ENCODE data around the gene TMEM163. TPM values are rescaled to one million over a fixed set of nuclear protein-coding genes. Genes with fewer than 3 reads are reported as not detected.

TMEM163 gene
- total and polyA plus RNA-seq, 2 donors (not counting 3 experiments of a cell fraction or from before 2014, with no cell fraction given): 1.0 to 2.8 TPM

DNA sequence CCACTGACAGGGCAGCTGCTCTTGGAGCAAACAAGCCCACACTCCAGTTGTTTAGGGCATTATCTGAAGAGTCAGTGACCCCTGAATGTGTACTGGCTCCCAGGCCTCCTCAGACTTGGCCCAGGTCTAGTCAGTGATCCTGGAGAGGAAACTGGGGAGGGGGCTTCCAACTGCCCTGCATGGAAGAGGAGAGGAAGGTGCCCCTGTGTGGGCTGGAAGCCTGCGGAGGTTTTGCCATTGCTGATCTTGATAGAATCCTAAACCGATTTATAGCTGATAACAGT is 267.5 kb downstream of the TMEM163 start:
- TSS peak; percentile 4 for BruUV-seq (replicated peaks)
- no peaks in the 10 kb centered on the region for H4K20me1 ChIP-seq (replicated peaks; ENCODE audit: control insufficient read depth, extremely low read depth, insufficient read depth, low read length)
- peaks cover 0 to 2% of the 10 kb centered on the region in 2 experiments for H3K36me3 ChIP-seq (ENCODE audit: control insufficient read depth in 2 of 2, extremely low read depth in 1 of 2, insufficient read depth in 2 of 2, low read length in 2 of 2)
- H3K79me2 ChIP-seq (ENCODE audit: control insufficient read depth, insufficient read depth, low read length): no peaks in the 10 kb centered on the region
- no peaks in the 10 kb centered on the region for H3K9me3 ChIP-seq (replicated peaks; ENCODE audit: control insufficient read depth, insufficient read depth, low read length)
- FAIRE-seq (no peak), DNase-seq (ENCODE audit: low read depth, low spot score) (no peak)
- TF ChIP-seq POLR2A (IDR thresholded peaks at IDR 0.05; ENCODE audit: low read depth, low read length) (no peak), FOS (IDR thresholded peaks at IDR 0.05; ENCODE audit: borderline replicate concordance, insufficient read depth, low read length) (no peak), POLR2AphosphoS5 (IDR thresholded peaks at IDR 0.05; ENCODE audit: insufficient read depth, low read depth, low read length) (no peak), MYC (IDR thresholded peaks at IDR 0.05; ENCODE audit: low read depth, low read length) (no peak), GATA2 (IDR thresholded peaks at IDR 0.05; ENCODE audit: insufficient read depth, insufficient read length, low read depth, low read length) (no peak), JUN (IDR thresholded peaks at IDR 0.05; ENCODE audit: borderline replicate concordance, insufficient read depth, insufficient read length, low read depth) (no peak), EZH2 (IDR thresholded peaks at IDR 0.05; ENCODE audit: borderline replicate concordance, low read depth, low read length, severe bottlenecking) (no peak)
- TF ChIP-seq, protein P1, sequence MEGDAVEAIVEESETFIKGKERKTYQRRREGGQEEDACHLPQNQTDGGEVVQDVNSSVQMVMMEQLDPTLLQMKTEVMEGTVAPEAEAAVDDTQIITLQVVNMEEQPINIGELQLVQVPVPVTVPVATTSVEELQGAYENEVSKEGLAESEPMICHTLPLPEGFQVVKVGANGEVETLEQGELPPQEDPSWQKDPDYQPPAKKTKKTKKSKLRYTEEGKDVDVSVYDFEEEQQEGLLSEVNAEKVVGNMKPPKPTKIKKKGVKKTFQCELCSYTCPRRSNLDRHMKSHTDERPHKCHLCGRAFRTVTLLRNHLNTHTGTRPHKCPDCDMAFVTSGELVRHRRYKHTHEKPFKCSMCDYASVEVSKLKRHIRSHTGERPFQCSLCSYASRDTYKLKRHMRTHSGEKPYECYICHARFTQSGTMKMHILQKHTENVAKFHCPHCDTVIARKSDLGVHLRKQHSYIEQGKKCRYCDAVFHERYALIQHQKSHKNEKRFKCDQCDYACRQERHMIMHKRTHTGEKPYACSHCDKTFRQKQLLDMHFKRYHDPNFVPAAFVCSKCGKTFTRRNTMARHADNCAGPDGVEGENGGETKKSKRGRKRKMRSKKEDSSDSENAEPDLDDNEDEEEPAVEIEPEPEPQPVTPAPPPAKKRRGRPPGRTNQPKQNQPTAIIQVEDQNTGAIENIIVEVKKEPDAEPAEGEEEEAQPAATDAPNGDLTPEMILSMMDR (IDR thresholded peaks at IDR 0.05; ENCODE audit: extremely low read depth in 1 of 2, insufficient read depth in 1 of 2, low read depth in 1 of 2, low read length in 2 of 2): no peak
- TF ChIP-seq, protein P2, sequence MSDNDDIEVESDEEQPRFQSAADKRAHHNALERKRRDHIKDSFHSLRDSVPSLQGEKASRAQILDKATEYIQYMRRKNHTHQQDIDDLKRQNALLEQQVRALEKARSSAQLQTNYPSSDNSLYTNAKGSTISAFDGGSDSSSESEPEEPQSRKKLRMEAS (IDR thresholded peaks at IDR 0.05; ENCODE audit: insufficient read depth, insufficient read length): no peak
- ChIA-PET CTCF (interaction anchor here (0.6 to 11.1 kb wide), 96 partner anchors 10 to 1347 kb away, joined by 3 to 234 read pairs (median 6); partner anchors contain the start of genes CCNT2, MGAT5 and TMEM163), POLR2A (interaction anchor here (0.7 kb wide), 1 partner anchor 76 kb away, joined by 3 read pairs; no protein-coding TSS in a partner anchor)
- dilution Hi-C loops (cut with MboI; ENCODE audit: extremely low pct_ligation_motif_present, low sequenced_read_pairs): no loop called here
- peaks cover 14% of the 10 kb centered on the region for H3K4me1 ChIP-seq (ENCODE audit: control insufficient read depth, extremely low read depth, insufficient read depth, low read length)
- H3K27me3 ChIP-seq (ENCODE audit: control insufficient read depth in 2 of 2, insufficient read depth in 2 of 2, low read length in 2 of 2): no peaks in the 10 kb centered on the region
- H3K4me3 ChIP-seq (replicated peaks in 1 of 3; ENCODE audit: insufficient read depth in 1 of 3, low read depth in 1 of 3, low read length in 3 of 3): no peak overlapping the region
- H3K9ac ChIP-seq (replicated peaks; ENCODE audit: extremely low read depth, insufficient read depth, low read length): no peak overlapping the region
- no peak overlapping the region for H2AFZ ChIP-seq (ENCODE audit: low read depth, low read length)
- H3K4me2 ChIP-seq (ENCODE audit: insufficient read depth, low read length): no peak overlapping the region
- no peak overlapping the region for H3K27ac ChIP-seq (ENCODE audit: insufficient read depth, low read depth, low read length)
- H3K9me1 ChIP-seq (replicated peaks; ENCODE audit: control insufficient read depth, extremely low read depth, insufficient read depth, low read length): no peaks in the 10 kb centered on the region
- intact Hi-C loops (cut with micrococcal nuclease): loop anchor here (1.0 to 5.0 kb wide), 6 partner anchors 144 to 559 kb away; no protein-coding TSS in a partner anchor
